Stimulated activated CD4-positive, alpha-beta T cell treated with anti-CD3 and anti-CD28 coated beads, Interleukin-12 subunit alpha, Interleukin-12 subunit beta, amount 100 ng/mL, for 4 hours (primary cell): ENCODE measurements around the gene GRB10.

Experiments
- DNase-seq: peaks from one replicate; pipeline ENCODE4 v3.0.0-alpha.2; 2020

Gene GRB10

DNA sequence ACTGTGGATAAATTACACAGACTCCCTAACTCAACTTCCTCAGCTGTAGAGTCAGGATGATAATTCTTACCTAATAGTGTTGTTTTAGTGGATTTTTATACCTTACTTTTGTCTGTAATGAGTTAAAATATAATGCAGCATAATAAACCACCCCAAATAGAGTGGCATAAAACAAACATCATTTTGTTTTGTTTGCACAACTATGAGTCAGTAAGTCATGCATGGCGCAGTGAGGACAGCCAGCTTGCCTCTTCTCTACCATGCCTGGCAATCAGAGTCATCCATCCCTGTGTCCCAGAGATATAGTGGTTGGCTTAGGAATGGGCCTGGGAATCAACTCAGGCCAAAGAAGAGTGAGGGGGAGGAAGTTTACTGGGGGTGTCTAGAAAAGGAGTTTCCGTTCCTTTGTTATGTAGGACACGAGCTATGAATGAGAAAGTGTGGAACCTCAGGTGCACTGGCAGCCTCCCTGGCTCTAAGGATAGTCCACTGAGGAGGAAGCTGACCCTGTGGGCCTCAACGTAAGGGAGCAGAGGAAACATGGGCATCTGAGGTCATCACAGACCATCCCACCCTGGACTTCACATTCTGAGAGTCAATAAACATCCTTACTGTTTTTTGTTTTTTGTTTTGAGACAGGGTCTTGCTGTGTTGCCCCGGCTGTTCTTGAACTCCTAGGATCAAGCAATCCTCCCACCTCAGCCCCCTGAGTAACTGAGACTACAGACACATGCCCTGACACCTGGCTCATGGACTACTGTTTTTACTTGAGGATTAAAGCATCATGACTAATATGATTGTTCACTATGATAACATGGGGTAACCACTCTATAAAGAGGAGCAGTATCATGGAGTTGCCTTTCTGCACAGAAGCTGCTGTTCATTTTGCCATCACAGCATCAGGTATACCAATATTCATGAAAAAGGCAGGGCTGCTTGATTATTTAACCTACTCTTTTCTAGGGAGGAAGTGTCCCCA is 21.0 kb upstream of the GRB10 start:
- DNase-seq = no peak

DNA sequence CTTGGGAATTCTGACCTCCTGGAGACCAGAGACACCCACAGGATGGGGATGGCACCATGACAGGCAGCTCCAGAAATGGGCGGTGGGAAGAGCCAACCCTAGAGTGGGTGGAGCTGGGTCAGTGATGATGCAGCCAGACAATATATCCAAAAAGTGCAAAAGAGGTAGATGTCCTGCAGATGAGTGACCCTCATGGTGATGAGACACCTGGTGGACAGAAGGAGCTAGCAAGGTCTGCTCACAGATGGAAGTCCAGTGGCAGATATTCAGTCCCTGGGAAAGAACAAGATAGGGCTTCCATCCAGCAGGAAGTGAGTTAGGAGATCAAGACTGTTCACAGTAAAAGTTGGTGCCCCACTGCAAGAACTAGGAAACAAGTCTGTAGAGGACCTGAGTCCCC is 19.2 kb upstream of the GRB10 start:
- DNase-seq = no peak

DNA sequence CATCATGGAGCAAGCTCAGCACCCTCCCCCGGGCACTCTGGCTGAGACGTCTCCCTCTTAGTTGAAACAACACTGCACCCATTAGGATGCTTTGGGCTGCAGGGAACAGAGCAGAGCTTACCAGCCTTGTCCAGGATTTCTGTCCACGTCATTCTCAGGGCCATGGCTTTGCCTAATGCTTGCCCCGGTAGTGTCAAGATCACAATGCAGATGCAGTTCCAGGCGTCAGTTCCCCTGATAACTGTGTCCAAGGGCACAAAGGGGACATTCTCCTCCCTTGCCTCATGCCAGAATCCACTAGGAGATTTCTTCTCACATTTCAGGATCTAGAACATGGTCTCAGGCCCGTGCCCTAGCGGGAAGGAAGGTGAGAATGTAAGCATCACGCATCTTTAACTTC is 17.2 kb upstream of the GRB10 start:
- no peak for DNase-seq

DNA sequence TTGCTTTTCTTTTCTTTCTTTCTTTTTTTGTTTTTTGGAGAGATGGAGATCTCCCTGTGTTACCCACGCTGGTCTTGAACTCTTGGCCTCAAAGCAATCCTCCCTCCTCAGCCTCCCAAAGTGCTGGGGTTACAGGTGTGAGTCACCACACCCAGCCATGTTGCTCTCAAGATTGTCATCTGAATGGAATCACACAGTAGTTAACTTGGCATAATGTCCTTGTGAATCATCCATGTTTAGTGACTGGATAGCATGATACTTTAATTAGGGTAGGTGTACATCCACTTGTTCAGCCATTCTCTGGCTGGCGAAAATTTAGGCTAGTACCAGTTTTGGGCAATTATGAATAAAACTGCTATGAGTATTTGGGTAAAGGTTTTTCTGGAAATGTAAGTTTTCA is 15.4 kb upstream of the GRB10 start:
- no peak for DNase-seq

DNA sequence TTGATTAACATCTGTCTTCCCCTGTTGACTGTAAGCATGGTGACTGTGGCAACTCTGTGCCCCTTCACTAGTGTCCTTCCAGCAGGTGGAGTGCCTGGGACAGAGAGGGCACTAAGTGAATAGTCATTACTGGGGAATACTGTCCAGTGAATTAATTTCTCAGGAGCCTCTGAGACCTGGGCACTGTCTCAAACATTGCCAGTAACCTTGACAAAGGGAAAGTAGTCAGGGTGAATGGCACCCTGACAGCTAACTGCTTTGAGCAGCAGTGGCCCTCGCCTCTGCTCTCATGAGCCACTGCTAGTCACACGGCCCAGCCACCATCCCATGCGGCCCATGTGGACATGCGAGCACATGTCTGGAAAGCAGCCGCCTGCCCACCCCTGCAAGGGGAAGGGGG is 13.1 kb upstream of the GRB10 start:
- no peak for DNase-seq

DNA sequence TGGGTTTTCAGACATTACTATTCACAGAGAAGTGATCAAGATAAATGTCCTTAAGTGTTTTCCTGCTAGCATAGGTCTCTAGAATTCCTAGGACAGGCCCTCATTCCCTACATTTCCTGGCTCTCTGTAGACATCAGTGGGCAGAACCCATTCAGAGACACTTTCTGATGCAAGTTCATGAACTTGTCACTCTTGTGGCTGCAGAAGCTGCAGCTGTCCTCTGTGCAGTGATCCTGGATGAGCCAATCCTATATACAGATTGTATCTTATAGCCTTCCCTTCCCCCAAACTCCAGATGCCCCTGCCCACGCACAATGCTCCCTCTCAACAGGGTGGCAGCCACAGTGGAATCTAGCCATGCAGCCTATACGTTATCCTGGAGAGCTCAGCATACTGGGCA is 12.6 kb upstream of the GRB10 start:
- no peak for DNase-seq

DNA sequence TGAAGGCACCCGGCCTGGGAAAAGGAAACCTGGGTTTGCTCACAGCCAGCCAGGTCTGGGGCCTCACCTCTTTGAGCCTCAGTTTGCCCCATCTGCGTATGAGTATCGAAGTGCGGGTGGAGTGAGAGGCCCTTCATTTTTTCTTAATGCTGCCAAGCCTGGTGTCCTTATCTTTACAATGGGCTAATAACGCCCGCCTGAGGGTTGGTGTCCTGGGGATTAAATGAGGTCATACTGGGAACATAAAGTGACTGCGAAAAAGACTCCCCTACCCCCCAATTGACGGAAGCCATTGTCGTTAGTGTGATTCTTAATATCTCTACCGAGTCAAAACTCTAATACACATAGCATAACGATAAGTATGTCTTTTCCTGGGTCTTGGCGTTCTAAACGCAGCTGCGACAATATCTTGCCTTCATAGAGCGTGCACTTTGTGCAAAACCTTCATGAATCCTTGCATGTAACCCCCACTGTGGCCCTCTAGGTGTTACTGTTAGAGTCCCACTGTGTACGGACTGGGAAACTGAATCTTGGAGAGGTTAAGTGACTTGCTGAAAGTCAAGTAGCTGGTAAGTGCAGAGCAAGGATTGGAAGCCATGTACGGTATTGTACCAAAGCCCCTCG is 11.4 kb upstream of the GRB10 start:
- no peak for DNase-seq

DNA sequence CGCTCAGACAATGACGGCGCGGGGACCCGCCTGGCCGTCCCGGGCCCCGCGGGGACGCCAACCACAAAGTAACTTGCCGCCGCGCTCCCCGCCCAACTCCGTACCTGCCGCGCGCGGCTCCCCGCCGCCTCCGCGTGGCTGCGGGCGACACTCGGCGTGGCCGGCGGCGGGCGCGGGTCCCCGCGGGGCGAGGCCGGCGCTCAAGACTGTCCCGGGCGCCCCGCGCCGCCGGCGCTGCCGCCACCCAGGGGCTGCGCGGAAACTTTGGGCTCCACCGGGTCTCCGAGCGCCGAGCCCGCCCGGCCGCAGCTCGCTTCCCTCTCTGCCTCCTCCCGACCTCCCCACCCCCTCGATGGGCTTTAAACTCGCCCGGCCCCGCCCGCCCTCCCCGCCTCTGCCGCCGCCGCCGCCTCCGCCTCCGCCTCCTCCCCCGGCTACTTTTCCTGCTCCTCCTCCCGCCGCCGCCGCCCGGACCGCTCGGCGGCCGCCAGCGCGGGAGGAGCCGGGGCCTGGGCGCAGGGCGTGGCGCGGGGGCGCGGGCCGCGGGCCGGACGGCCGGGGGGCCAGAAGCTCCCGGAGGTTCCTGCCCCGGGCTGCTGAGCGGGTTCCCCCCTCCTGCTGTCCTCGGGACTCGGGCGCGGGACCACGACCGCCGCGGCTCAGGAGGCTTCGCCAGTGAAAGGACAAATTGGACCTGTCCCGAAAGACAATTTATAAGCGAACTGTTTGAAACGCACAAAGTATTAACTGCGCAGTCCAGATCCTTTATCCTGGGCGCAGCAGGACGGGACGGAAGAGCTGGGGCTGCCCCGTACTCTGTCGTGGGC is 10.6 kb upstream of the GRB10 start:
- peak; percentile 28 for DNase-seq

DNA sequence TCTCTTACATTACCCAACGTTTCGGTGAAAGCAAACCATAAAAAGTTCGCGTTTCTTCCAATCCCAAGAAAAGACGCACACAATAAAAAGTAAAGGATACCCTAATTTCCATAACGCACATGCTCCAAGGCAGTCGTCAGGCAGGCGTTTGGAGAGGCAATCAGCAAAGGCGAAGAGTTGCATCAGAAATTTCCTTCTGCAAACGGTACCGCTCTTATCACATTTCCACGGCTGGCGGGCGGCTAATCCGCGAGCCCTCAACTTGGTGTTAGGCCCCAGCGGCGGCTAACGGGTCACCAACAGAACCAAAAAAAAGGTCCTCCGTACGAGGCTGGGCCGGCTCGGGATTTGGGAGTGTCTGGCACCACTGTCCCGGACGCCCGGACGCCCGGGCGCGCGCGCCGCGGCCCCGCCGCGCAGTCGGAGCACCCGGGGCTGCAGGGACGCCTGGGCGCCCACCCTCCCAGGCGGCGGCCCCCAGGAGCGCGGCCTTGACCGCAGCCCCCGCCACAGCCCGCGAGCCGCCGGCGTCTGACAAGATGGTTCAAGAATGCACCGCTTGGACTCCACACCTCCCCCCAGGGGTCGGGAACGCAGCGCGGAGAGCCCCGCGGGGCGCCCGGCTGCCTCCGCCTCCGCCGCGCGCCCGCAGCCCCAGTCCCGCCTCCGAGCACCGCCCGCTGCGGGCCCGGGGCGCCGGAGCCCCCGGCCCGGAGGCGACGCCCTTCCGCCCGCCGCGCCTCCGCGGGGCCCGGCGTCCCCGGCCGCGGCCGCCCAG is 9.8 kb upstream of the GRB10 start:
- DNase-seq = no peak

DNA sequence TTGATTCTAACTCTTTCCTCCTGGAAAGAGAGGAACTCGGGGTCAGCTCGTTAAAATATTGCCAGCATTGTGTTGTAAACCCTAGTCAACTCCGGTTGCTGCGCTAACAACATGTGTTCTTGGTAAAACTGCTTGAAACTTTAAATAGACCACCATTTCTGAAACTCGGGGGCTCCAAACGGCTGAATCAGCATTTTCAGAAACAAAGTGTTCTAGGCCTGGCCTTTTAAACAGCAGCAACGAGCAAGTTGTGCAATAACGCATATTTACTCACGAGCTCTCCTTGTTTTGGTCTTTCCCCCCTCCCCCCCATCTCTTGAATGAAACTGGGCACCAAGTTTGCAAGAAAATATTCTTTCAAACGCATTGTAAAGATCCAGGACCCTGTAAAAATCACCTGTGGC is 9.2 kb upstream of the GRB10 start:
- no peak for DNase-seq

DNA sequence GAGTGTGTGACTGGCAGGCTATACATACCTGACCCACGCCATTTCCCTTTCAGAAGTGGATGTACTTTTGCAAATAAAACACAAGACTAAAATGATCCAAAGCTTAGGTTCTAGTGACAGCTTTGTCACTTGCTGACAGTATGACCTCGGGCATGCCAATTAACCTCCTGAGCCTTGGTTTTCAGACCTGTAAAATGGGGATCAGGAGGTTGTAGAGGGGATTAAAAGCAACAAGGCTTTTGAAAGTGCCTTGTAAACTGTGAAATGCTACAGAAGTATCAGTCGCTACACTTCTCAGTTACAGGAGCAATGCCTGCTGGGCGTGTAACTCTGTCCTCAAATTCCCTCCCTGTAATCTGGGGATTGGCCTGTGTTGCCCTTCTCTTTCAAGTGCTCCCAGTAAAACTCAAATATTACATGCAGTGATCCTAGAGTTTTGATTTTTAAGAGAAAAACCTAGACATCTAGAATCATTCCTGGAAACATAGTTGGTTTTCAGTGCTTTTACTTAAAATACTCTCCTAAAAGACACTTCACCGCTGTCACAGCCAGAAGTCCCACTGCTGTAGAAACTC is 8.8 kb upstream of the GRB10 start:
- no peak for DNase-seq

DNA sequence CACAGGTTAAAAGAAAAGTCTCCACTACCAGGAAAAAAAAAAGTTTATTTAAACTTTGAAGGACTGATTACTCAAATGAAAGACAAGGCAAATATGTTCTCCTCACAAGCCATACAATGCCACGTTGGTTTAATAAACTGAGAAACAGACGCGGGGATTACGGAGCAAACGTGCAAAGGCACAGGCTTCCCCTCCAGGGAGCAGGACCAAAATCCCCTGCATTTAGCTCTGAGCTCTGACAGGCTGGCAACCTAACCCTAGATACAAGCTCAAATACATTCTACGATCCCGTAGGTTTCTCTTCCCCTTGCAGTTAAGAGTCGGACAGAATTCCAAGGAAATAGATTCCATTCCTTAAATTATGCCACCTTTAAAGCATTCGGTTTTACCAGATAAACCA is 7.7 kb upstream of the GRB10 start:
- DNase-seq = no peak

DNA sequence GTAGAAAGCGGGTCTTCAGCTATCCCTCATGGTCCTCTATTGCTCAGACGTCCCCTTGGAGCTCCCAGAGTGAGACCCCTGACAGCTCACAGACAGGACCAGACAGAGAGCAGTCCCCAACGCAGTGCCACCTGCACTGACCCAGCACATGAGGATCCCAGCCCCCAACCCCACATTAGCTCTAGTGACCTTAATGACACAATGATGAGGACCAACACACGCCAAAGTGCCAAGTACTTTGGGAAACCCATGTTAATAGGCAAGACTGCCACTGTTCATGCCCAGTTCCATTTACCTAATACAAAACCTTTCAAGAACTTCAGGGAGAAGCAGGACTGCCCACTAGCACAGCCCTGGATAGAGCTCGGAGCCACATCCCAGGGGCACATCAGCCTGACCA is 5.7 kb upstream of the GRB10 start:
- DNase-seq = no peak

DNA sequence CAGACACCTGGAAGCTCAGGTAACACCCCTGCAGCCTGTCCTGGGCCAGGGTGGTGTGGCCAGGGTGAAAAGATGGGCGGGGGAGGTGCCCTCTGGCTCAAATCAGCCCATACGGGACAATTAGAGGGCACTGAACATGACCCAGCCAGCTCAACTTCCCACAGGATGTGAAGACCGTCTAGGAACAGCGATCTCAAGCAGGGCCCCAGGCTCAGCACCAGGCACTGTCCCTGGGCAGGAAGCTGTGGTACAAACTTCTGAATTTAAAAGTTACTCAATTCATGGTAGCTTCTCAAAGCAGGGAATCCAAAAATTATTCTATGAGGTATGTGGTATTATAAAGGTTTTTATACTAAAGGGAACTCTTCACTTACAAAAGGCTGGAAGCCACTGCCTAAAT is 5.1 kb upstream of the GRB10 start:
- no peak for DNase-seq

DNA sequence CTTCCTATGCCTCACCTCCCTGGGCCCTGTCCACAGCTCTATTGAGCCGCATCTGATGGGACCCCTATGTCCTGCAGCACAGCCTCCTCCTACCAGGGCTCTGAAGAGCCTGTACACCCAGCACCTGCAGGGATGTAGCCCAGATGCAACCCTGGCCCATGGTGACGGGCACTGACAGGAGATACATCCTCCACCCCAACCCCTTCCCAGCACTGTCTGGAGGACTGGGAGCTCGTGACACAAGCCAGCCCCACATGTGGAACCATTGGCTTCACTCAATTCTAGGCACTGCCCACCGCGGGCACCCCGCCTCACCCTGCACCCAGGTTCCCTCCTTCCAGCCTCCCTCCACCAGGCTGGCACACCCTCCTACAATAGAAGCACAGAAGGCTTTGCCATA is 2.6 kb upstream of the GRB10 start:
- no peak for DNase-seq

DNA sequence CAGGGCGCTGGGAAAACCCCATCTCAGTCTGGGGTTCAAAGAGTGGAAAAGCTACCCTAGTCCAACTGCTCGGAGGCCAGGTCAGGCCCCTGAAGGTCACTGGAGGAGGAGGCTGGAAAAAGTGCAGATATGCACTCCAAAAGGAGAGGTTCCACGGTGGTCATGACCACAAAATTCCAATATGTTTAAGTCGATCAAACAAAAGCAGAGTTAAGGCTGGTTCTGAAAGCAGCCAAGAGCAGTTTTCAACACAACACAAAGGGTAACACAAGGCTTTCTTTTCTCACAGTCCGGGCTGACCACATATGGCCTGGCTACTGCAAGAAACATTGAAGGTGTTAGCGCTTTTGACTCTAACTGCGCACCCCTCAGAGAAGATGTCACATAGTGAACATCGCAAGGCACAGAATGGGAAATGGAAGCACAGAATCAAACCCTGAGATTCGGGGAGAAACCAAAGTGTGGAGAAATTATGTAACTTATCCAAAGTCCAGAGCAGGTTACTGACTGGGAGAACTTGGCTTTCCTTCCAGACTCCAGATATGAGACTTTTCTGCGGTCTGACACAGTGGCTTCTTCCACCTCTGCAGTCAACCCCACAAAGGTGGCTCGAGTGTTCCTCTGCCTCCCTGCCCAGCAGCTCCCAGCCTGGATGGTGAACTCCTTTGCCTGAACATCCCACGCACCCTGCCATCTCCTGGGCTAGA is 1.3 kb upstream of the GRB10 start:
- no peak for DNase-seq

DNA sequence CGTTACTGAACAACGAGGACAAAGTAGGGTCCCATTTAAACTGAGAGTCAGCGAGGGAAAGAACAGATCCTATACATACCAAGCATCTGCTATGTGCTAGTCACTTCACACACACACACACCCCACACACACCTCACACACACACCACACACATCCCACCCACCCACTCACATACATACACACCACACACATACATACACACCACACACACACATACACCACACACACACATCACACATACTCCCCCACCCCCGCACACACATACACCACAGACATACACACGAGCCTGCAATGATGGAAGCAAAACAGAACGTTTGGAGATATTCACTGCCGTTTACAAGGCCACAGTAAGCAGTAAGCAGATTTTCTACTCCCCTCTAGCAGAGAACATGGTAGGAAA is 607 bp upstream of the GRB10 start:
- DNase-seq = no peak

DNA sequence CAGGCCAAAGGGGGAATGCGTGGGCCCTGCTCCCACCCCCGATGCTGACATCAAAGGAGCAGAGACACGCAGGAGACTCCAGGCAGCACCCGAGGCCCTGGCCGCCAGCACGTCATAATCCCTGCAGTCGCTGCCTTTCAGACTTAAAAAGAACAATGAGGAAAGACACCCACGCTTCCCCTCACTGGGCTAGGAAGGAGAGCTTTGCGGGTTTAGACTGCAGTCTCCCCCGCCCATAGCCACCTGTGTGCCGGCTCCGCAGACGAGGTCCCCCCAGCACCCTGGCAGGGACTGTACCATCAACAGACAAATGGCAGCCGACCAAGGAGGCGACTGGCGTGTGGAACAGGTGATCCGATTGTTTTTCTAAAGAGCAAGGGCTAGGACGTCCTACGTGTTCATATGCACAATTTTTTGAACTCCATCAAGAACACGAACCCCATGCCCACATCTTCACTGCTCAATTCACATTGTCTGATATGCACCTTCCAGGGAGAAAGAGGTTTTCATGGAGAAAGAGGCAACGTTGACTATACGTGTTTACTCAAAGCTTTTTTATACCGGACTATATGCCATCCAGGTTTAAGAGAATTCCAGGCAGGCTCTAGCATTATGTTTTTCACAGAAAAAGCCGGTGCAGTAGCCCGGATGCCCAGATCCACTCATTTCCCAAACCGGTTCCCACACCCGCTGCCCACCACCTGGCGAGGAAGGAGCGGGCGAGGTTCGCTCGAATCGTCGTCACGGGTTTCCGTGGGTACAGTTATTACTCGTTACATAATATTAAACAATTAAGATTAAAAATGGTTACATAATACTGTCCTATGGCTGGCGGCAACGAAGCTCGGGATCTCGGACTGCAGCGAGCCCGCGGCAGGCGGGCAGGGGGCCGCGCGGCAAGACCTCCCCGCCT is 1.1 kb downstream of the GRB10 start:
- DNase-seq = no peak

DNA sequence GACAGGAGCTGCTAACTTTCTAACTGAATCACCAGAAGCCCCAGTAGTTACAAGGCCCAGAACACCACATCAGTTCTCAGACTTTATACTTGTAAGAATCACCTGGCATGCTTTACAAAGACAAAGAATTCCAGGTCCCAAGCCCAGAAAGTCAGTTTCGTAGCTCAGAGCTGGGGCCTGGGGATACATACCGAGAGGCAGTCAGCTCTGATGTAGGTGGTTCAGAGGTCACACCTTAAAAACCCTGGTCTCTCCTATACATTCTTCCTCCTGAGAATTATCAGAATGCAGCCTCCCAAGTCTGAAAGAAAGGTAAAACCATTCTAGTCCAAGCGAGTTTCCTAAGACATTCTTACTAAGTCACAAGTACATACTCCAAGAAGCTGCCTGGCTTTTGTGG is 2.3 kb downstream of the GRB10 start:
- DNase-seq = no peak

DNA sequence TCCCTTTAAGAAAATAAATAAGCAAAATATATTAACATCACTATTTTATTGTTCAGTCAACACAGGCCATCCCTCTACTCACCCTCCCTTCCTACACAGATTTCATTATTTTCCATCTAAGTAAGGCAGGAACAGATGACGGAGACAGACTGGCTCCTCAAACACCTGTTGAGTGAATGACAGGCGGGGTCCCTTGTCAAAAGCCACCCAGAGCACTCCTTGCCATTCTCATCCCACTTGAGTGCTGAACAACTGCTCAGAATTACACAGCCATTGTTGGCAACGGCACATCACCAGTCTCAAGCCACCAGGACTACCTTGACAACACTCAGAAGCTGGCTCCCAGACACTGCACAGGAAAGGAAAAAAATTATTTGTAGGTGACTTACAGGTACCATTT is 3.3 kb downstream of the GRB10 start:
- DNase-seq = no peak

DNA sequence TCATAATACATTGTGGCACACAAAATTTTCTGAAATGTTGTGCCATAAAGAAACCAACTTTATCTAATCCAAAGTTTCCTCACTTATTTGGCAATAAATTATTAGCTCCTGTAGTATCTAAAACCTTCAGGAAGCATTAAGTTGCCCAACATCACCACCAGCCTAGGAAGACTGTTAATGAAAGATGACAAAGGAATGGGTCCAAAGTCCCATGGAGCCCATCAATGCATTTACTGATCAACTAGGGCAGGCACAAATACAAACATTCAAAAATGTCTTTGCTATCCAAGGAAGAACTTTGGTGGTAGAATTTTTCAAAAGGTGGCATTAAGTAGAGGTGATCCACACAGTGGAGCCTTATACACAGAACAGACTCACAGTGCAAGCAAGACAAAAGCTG is 4.5 kb downstream of the GRB10 start:
- no peak for DNase-seq
